NT2/D1 (cell line): Measurements from ENCODE around the gene CDCA3.

ENCODE experiments used
- YY1 ChIP-seq: IDR thresholded peaks from 2 replicates; pipeline ENCODE4 v1.6.1; 2011; ENCODE audit not compliant: insufficient read length, insufficient read depth
- ZNF274 ChIP-seq: IDR thresholded peaks from 2 replicates; pipeline ENCODE4 v1.6.1; 2011; ENCODE audit warnings: mild to moderate bottlenecking, low read depth, low read length

GRCh38 chr12:6866163-6866919 is 15.3 kb upstream of the CDCA3 start:
- TF ChIP-seq ZNF274, result no peak
- no peak for TF ChIP-seq YY1
